ENCODE results near the gene FLOT1. TPM values are rescaled to one million over a fixed set of nuclear protein-coding genes. Genes with fewer than 3 reads are reported as not detected.
A peak's percentile ranks its signal among the peaks of the same experiment; 100 is the strongest.

The FLOT1 gene
- total and polyA plus RNA-seq, 2 of the 13 experiments (the other 11 are each of a cell fraction or from before 2014, with no cell fraction given): 82.3 to 130 TPM

- TF ChIP-seq ZNF230 (CRISPR knock-in tag; IDR thresholded peaks at IDR 0.05) (no peak), YEATS2 (CRISPR knock-in tag; IDR thresholded peaks at IDR 0.05; ENCODE audit: borderline replicate concordance) (peak; percentile 50; the same call in 1 of the 2 replicates), THAP8 (CRISPR knock-in tag; IDR thresholded peaks at IDR 0.05; ENCODE audit: borderline replicate concordance) (peak; percentile 57; the same call in 1 of the 2 replicates), ZNF530 (CRISPR knock-in tag; IDR thresholded peaks at IDR 0.05; ENCODE audit: low read depth) (peak; percentile 61; the same call in 1 of the 2 replicates), ZFP1 (CRISPR knock-in tag; IDR thresholded peaks at IDR 0.05) (no peak; the same call in 1 of the 2 replicates), ZNF556 (CRISPR knock-in tag; IDR thresholded peaks at IDR 0.05; ENCODE audit: borderline replicate concordance) (no peak; the same call in 1 of the 2 replicates), NFRKB (IDR thresholded peaks at IDR 0.05) (peak; percentile 63; the same call in 1 of the 2 replicates), ZNF432 (CRISPR knock-in tag; IDR thresholded peaks at IDR 0.05; ENCODE audit: borderline replicate concordance) (no peak), HDAC6 (IDR thresholded peaks at IDR 0.05; ENCODE audit: low read depth, low read length) (no peak), MAF1 (CRISPR knock-in tag; IDR thresholded peaks at IDR 0.05; ENCODE audit: borderline replicate concordance) (no peak; the same call in 1 of the 2 replicates), ZNF317 (CRISPR knock-in tag; IDR thresholded peaks at IDR 0.05) (peak; percentile 60; the same call in 1 of the 2 replicates), BRF2 (CRISPR knock-in tag; IDR thresholded peaks at IDR 0.05) (peak; percentile 8; the same call in 1 of the 2 replicates), NAIF1 (CRISPR knock-in tag; IDR thresholded peaks at IDR 0.05; ENCODE audit: borderline replicate concordance) (peak; percentile 81; the same call in 1 of the 2 replicates), SIX4 (CRISPR knock-in tag; IDR thresholded peaks at IDR 0.05) (peak; percentile 53; the same call in 1 of the 2 replicates), ZFP62 (CRISPR knock-in tag; IDR thresholded peaks at IDR 0.05) (no peak), ZNF138 (CRISPR knock-in tag; IDR thresholded peaks at IDR 0.05; ENCODE audit: low read depth) (peak; percentile 75; the same call in 1 of the 2 replicates), XBP1 (CRISPR knock-in tag; IDR thresholded peaks at IDR 0.05) (peak; percentile 53; the same call in 1 of the 2 replicates), ZBTB40 (IDR thresholded peaks at IDR 0.05) (no peak), ZBTB40 (CRISPR knock-in tag; IDR thresholded peaks at IDR 0.05) (peak; percentile 53)
Observed at GRCh38 chr6:30763618-30764489, 21.4 kb upstream of the FLOT1 start (continued).
